GM21576 (cell line): ENCODE data around the gene FARS2.

ENCODE experiments used
- ATAC-seq: cut with Tn5 transposase; IDR thresholded peaks from one replicate; pipeline ENCODE4 v1.9.1; 2021; ENCODE audit warnings: mild to moderate bottlenecking, moderate library complexity; ENCODE audit not compliant: unreplicated experiment

The FARS2 gene

GRCh38 chr6:5316951-5317350, 55.6 kb downstream of the FARS2 start:
- no peak for ATAC-seq

DNA sequence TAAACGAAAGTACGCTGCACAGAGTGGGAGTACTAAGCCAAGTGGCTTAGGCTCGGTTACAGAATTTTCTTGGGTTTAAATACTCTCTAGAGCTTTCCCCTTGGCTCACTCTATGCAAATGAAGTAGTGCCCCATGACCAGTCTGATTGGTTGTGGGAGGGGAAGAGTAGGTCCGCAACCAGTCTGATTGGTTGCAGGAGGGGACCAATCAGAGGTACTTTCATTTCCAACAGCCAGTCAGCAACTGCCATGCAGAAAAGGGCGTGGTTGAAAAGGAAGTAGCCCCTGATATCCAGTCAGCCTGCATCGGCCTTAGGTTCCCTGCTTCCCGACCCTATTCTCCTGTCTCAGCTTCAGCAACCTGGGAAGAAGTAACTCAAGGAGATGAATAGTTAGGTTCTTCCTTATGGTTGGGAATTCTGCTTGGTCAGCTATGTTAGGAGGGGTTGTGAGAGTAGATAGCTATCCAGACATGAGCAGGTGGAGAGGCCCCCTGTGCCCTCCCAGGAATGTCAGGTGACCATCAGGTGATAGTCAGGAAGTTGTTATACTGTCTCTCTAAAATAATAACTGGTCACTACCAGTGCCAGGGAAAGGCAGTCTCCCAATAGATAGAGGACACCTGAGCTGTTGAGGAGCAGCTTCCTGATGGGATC, 57.4 kb downstream of the FARS2 start:
- no peak for ATAC-seq

- ATAC-seq: no peak
Observed at GRCh38 chr6:5323979-5324378, 62.7 kb downstream of the FARS2 start.

GRCh38 chr6:5325173-5325572, 63.9 kb downstream of the FARS2 start:
- no peak for ATAC-seq

DNA sequence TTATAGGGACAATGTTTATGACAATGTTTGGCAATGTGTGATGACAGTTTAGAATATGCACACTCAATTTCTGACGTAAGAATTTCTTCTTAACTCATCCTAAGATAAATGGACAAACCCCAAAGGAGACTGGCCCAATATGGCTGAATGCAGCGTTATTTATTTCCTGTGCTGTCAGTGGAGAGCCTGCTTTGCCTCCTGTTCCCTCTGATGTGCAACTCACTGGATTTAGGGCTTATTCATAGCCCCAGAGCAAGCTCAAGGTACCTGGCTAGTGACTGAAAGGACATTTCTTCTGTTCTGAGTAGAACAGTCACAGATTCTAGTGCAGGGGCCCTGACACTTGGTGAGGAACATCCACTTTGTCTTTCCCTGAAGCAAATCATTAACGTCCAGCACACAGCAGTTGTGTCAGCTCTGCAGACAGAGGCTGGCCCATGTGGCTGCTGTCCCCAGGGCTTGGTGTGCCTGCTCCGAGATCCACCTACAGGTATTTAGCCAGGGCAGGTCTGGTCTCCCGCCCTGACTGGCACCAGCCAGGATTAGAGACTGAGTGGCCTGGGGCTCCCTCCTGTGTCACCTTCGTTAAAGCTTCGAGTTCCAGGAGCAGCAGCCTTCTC, 64.8 kb downstream of the FARS2 start:
- no peak for ATAC-seq

- ATAC-seq: no peak
Observed at GRCh38 chr6:5328800-5329199, 67.5 kb downstream of the FARS2 start.

DNA sequence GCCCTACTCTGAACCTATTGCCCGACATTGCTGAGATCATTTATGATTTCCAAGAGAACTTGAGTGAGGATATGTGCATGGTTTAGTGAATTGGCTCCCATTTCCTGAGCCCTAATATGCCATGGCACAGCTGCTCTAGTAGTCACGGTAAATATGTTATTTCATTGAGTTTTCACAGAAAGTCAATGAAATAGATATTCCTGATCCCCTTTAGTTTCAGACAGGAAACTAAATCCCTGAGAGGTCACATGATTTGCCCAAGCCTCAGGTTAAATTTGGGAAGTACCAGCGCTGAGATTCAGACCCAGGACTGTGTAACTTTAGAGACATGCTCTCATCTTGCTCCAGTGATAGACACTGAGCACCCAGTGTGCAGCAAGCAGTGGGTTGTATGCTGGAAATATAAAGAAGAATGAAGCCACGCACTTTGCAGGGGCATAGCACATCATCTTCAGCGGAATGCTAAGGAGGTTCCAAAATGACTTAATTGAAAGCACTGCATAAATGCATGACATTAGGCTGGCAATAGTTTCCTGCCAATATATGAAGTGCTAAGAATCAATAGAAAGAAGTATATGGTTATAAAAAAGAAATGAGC, 70.6 kb downstream of the FARS2 start:
- no peak for ATAC-seq

DNA sequence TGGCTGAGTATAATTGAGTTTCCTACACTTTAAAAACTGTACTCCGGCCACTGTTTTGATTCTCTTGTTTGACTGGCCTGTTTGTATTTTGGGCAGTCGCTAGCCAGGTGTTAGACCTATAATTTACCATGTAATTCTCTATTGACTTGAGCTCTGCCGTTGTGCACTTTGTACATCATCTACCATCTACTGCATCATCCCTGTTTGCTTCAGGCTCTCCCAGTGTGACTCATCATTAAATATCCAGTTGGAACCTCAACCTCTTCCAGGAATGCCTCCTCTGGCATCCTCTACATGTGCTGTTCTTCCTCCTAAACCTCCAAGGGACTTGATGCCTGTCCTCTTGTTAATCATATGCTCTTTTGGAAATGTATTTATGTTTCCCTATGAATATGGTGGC, 72.3 kb downstream of the FARS2 start:
- no peak for ATAC-seq

DNA sequence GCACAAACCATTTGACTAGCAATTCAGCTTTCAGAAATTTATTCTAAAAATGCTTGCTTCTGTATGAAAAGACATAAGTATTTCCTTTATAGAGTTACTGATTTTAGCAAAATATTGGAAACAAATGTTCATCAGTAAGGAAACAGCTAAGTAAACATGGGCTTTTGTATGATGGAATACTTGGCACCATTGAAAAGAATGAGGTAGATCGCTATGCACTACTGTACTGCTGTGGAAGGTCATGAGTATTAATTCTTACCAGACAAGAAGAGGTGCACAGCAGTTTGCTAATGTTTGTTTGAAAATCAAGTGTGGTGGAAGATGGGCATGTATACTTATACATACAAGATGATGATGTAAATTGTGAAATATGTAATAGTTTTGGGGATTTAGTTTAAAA, 73.0 kb downstream of the FARS2 start:
- no peak for ATAC-seq

GRCh38 chr6:5335020-5335419, 73.7 kb downstream of the FARS2 start:
- ATAC-seq: no peak

DNA sequence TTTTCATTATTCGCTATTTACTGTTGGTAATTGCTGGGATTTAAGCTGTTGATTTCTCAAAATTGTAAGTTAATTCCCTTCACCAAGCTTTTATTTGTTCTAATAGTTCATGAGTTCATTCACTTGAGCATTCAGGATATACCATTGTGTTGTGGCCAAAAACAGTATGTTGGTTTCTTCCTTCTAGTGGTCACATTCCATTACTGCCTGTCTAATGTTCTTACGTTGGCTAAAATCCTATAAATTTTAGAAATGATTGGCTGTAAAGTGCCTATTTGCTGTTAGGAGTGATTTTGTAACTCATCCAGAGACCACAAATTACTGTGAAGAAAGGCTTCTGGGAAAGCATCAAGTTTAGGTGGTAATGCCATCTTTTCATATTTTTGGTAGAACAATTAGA, 76.3 kb downstream of the FARS2 start:
- no peak for ATAC-seq

DNA sequence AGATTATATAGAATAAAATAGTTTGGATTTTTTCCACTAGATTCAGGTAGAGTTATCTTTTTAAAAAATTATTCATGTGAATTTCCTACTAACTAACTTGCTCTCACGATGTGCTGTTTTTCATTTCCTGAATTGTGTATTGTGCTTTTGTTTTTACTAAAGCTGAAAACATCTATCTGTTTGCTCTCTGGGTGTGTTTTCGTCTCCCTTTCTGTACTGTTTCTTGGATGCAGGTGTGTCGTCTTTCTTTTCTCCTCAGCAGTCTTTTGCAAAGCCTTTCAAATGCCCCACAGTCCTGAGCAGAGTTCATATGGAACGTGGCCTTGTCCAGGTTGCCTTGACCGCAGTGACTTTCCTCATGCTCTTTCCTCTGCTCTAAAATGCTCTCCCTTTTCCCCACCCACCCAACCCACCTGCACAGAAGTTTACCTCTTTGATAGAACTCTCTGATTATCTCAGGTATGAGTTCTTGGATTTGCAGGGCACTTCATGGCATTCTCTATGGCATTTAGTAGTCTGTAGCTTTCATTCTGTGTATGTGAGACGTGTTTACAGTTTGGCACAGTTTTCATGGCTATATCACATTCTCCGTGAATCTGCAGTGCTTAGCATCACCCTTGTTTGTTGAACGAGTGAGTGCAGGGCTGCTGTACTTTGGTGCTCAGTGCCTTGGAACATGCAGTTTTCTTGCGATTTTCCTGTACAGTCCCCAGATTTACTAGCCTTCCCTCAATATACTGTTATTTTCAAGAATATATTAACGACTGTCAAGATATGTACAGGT, 77.1 kb downstream of the FARS2 start:
- no peak for ATAC-seq

DNA sequence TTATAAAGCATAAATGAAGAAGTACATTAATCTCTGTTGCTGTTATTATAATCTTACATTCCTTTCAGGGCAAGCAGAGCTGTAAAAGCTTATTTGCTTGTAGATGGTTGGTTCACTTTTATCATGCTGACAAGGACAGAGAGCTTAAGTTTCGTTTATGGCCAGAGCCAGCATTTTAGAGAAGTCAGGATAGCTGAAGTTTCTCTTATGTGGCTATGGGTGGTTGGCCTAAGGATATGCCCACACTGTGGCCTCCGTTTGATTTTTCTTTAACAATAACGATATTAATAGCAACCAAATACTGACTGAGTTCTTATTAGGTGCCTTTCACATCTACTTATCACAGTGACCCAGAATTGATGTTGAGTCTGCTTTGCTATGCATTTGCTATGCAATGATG, 78.5 kb downstream of the FARS2 start:
- no peak for ATAC-seq

GRCh38 chr6:5341845-5342244, 80.5 kb downstream of the FARS2 start:
- no peak for ATAC-seq

DNA sequence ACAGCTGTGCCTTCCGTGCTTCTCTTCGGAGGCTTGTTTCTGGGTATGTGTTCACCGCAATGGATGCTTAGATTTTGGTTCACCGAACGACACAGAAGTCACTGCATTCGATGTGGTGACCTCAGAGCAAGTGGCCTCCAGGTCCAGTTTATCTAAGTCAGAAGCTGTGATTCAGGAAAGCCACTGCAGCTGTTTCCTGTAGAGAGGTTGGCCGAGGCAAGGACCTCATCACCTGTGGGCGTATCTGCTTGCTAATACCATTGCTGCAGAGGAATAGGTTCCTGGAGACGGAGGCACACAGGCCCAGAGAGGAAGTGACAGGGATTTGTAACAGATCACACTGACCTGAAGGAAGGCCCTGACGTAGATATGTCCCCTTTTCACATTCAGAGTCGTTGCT, 82.7 kb downstream of the FARS2 start:
- ATAC-seq: no peak

- ATAC-seq: no peak
Observed at GRCh38 chr6:5345324-5345723, 84.0 kb downstream of the FARS2 start.

DNA sequence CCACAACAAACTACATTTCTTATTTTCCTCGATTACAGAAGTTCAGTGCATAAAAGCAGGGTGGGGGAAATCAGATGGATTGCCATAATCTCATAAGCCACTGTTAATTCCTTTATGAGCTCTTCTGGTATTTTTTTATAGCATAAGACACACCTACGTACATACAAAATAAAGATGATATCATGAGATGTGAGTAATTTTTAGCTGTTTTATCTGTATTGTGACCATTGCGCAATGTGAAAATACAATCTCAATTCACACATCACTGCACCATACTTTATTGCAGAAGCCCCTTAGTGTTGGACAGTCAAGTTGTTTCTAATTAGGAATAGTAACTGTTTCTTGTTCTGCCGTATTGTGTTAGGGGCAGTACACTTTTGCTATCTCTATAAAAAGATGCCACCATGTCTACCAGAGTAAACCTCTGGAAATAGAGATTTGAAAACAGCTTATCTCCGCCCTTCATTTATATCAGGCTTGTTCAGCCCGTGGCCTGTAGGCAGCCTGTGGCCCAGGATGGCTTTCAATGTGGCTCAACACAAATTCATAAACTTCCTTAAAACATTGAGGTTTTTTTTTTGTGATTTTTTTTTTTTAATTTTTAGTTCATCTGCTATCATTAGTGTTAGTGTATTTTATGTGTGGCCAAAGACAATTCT, 90.4 kb downstream of the FARS2 start:
- ATAC-seq: no peak

DNA sequence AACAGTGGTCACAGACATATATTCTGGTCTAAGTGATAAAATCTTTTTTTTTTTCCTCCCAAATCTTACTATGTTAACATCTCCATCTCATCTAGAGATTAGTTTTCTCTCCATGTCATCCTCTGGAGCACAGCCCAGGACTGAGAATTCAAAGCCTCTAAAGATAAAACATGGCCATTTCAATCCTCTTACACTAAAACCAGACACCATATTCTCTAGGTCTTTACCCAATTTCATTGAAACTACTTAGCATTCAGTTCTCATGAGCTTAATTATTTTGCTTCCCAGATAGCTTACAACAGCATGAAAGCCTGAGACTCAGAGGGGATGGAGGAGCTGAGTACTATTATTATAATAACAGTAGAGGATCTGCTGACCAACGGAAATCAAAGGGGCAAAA, 92.7 kb downstream of the FARS2 start:
- ATAC-seq: no peak

GRCh38 chr6:5357486-5357885, 96.2 kb downstream of the FARS2 start:
- ATAC-seq: no peak

- ATAC-seq: no peak
Observed at GRCh38 chr6:5359417-5359816, 98.1 kb downstream of the FARS2 start.

GRCh38 chr6:5361396-5361795, 100.1 kb downstream of the FARS2 start:
- no peak for ATAC-seq
